ENCODE data around the gene GUK1.
"Not testable (repeated sequence)": the region's sequence is repeated elsewhere in the genome, so short reads cannot be mapped to it uniquely, and the experiment has no call there.

The GUK1 gene

GRCh38 chr1:228162286-228163006, 22.4 kb downstream of the GUK1 start:
- no peak for DNase-seq (ENCODE audit: low read depth in 2 of 2)

- DNase-seq (ENCODE audit: low read depth in 2 of 2) = no peak
Observed at GRCh38 chr1:228163007-228163753, 23.1 kb downstream of the GUK1 start.

- no peak for DNase-seq (ENCODE audit: low read depth in 2 of 2)
Observed at GRCh38 chr1:228163776-228164519, 23.9 kb downstream of the GUK1 start.

GRCh38 chr1:228164561-228165371, 24.7 kb downstream of the GUK1 start:
- DNase-seq (ENCODE audit: low read depth in 2 of 2) = no peak

GRCh38 chr1:228165372-228166169, 25.5 kb downstream of the GUK1 start, which contains the start of gene IBA57:
Gene IBA57 (plus strand): TSS chr1:228165804. CDS start chr1:228165817, 13 bp downstream.
- DNase-seq (ENCODE audit: low read depth in 2 of 2) = peak; percentile 97

- no peak for DNase-seq (ENCODE audit: low read depth in 2 of 2)
Observed at GRCh38 chr1:228166170-228166936, 26.3 kb downstream of the GUK1 start.

- DNase-seq (ENCODE audit: low read depth in 2 of 2) = no peak
Observed at GRCh38 chr1:228168563-228169270, 28.6 kb downstream of the GUK1 start.

- no peak for DNase-seq (ENCODE audit: low read depth in 2 of 2)
Observed at GRCh38 chr1:228169345-228169744, 29.3 kb downstream of the GUK1 start.

- no peak for DNase-seq (ENCODE audit: low read depth in 2 of 2)
Observed at GRCh38 chr1:228170666-228171065, 30.6 kb downstream of the GUK1 start.

GRCh38 chr1:228171221-228171891, 31.3 kb downstream of the GUK1 start:
- no peak for DNase-seq (ENCODE audit: low read depth in 2 of 2)

GRCh38 chr1:228172591-228173527, 32.8 kb downstream of the GUK1 start:
- no peak for DNase-seq (ENCODE audit: low read depth in 2 of 2)

- not testable (repeated sequence) for DNase-seq (ENCODE audit: low read depth in 2 of 2)
Observed at GRCh38 chr1:228173528-228174481, 33.7 kb downstream of the GUK1 start.

- DNase-seq (ENCODE audit: low read depth in 2 of 2) = no peak
Observed at GRCh38 chr1:228174482-228175315, 34.6 kb downstream of the GUK1 start.

- no peak for DNase-seq (ENCODE audit: low read depth in 2 of 2)
Observed at GRCh38 chr1:228175316-228176023, 35.4 kb downstream of the GUK1 start.

GRCh38 chr1:228176024-228176395, 35.9 kb downstream of the GUK1 start:
- DNase-seq (ENCODE audit: low read depth in 2 of 2) = no peak

All from fibroblast of skin of left quadriceps (primary cell).